HepG2 (cell line): Measurements from ENCODE around the gene SLA2. TPM values are rescaled to one million over a fixed set of nuclear protein-coding genes. Genes with fewer than 3 reads are reported as not detected.

ENCODE experiments used
- ARID4A ChIP-seq: sonication (generic); formaldehyde crosslinking; IDR thresholded peaks from 2 replicates; pipeline ENCODE4 v1.5.0; 2020; ENCODE audit warnings: mild to moderate bottlenecking, missing genetic modification reagents, borderline replicate concordance
- ATRX ChIP-seq: sonication (generic); formaldehyde crosslinking; IDR thresholded peaks from 2 replicates; pipeline ENCODE4 v1.4.0; 2020; ENCODE audit warnings: missing genetic modification reagents, borderline replicate concordance
- CBX2 ChIP-seq, 2 experiments: fragments of 200-600 bp in 1 of 2; sonication (generic); formaldehyde crosslinking in 1 of 2; IDR thresholded peaks; 2 replicates each; pipeline versions ENCODE4 v1.7.0 to v1.8.1; 2018 to 2022; ENCODE audit warnings: low read depth in 2 of 2, low read length in 1 of 2, mild to moderate bottlenecking in 1 of 2, missing genetic modification reagents in 1 of 2
- HMGXB3 ChIP-seq: sonication (generic); formaldehyde crosslinking; IDR thresholded peaks from 2 replicates; pipeline ENCODE4 v1.4.0; 2020; ENCODE audit warnings: missing genetic modification reagents, borderline replicate concordance
- STAT5B ChIP-seq: sonication (generic); formaldehyde crosslinking; IDR thresholded peaks from 2 replicates; pipeline ENCODE4 v1.4.0; 2020; ENCODE audit warnings: missing genetic modification reagents
- THAP11 ChIP-seq: IDR thresholded peaks from 2 replicates; pipeline ENCODE4 v1.6.1; 2016; ENCODE audit warnings: missing biosample characterization, missing genetic modification reagents
- ZBTB37 ChIP-seq: sonication (generic); formaldehyde crosslinking; IDR thresholded peaks from 2 replicates; pipeline ENCODE4 v1.4.0; 2020; ENCODE audit warnings: mild to moderate bottlenecking, missing genetic modification reagents
- ZHX1 ChIP-seq: sonication (generic); formaldehyde crosslinking; IDR thresholded peaks from 2 replicates; pipeline ENCODE4 v1.8.1; 2022; ENCODE audit warnings: low read depth, mild to moderate bottlenecking, missing genetic modification reagents
- ZNF326 ChIP-seq: sonication (generic); formaldehyde crosslinking; IDR thresholded peaks from 2 replicates; pipeline ENCODE4 v1.4.0; 2020; ENCODE audit warnings: missing genetic modification reagents, borderline replicate concordance
- ZNF460 ChIP-seq: sonication (generic); formaldehyde crosslinking; IDR thresholded peaks from 2 replicates; pipeline ENCODE4 v1.5.1; 2020; ENCODE audit warnings: missing genetic modification reagents, mild to moderate bottlenecking, borderline replicate concordance
- ZNF512 ChIP-seq: sonication (generic); formaldehyde crosslinking; IDR thresholded peaks from 2 replicates; pipeline ENCODE4 v1.4.0; 2020; ENCODE audit warnings: mild to moderate bottlenecking, missing genetic modification reagents
- ZNF552 ChIP-seq: sonication (generic); formaldehyde crosslinking; IDR thresholded peaks from 2 replicates; pipeline ENCODE4 v1.9.0; 2022; ENCODE audit warnings: missing genetic modification reagents, mild to moderate bottlenecking, borderline replicate concordance
- polyA plus RNA-seq, 8 experiments: library from polyadenylated mRNA; depleted of rRNA in 3 of 8; stranded (reverse) in 7 of 8; unstranded in 1 of 8; fragments of >200 nt; fragmentation: Illumina TruSeq in 4 of 8; extraction: Trizol in 4 of 8; gene quantifications; 2 replicates each; pipeline versions ENCODE4 v1.2.1 to v1.2.3, GENCODE V29; 2011 to 2016; ENCODE audit warnings: low read depth in 4 of 8, missing spikeins in 1 of 8, mixed read lengths in 1 of 8; ENCODE audit not compliant: insufficient read depth in 1 of 8
- total RNA-seq, 5 experiments: library from RNA; depleted of rRNA; stranded (reverse); fragments of >200 nt; fragmentation: Illumina TruSeq; extraction: Trizol; gene quantifications; 2 replicates each; pipeline ENCODE4 v1.2.3, GENCODE V29; 2016; ENCODE audit warnings: low read depth in 1 of 5

Gene SLA2
- total and polyA plus RNA-seq, 2 of the 13 experiments (the other 11 are each of a cell fraction or from before 2014, with no cell fraction given) = 1.6 to 3.6 TPM

- TF ChIP-seq HMGXB3 (no peak), ZNF552 (CRISPR knock-in tag) (peak; percentile 90; the same call in 1 of the 2 replicates), ZNF460 (CRISPR knock-in tag) (peak; percentile 28; the same call in 1 of the 2 replicates), ATRX (CRISPR knock-in tag) (no peak), CBX2 (IDR thresholded peaks at IDR 0.05; ENCODE audit: low read depth, low read length) (no peak), CBX2 (CRISPR knock-in tag; IDR thresholded peaks at IDR 0.05; ENCODE audit: low read depth) (0 out of 2 replicates have a peak, but pooled peaks have one; percentile 70), STAT5B (CRISPR knock-in tag) (no peak), ZBTB37 (0 out of 2 replicates have a peak, but pooled peaks have one; percentile 59), ARID4A (CRISPR knock-in tag) (peak; percentile 92), ZNF326 (no peak), THAP11 (CRISPR knock-in tag) (peak; percentile 83), ZNF512 (CRISPR knock-in tag) (no peak), ZHX1 (CRISPR knock-in tag) (no peak)
These were observed 72.7 kb downstream of the SLA2 start, which contains the start of gene TGIF2 (continued) for GRCh38 chr20:36573103-36573797.
